ENCODE measurements around the gene CBX4. TPM values are rescaled to one million over a fixed set of nuclear protein-coding genes. Genes with fewer than 3 reads are reported as not detected.

The CBX4 gene
- total and polyA plus RNA-seq, 10 of the 15 experiments (the other 5 are each of a cell fraction or from before 2014, with no cell fraction given), result 0.69 to 24.6 (median 4.2) TPM

DNA sequence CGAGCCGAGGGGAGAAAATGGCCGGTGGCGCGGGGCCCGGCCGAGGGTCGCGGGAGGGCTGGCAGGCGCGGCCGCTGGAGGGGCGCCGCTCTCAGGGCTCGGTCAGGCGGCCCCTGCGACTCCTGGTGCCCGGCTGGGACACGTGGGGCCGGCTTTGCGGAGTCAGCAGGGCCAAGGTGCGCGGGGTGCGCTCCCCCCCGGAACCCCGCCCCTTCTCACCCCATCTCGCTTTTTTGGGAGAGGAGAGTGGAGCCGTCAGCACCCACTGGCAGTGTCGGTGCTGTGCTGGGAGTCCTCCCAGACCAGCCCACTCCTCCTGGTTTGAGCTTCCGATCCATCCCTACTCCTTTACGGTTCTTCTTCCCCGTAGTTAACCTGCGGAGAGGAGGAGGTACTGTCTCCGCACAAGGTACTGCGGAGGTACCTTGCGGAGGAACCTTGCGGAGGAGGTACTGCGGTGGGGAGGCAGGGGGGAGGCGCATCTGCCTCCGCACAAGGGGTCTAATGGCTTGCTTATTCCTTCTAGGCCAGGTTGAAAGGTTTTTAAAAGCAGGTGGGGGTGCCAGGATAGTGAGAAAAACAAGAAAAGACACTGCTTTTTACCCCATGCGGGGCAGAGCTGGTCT lies 23.3 kb downstream of the CBX4 start:
- no TSS peak for BruUV-seq (replicated peaks)
- Histone ChIP-seq H4K20me1 (ENCODE audit: control insufficient read depth, insufficient read depth) (no peaks in the 10 kb centered on the region; the same call in 1 of the 2 replicates), H3K9me3 (replicated peaks; ENCODE audit: control insufficient read depth, insufficient read depth, low read length) (no peaks in the 10 kb centered on the region), H3K4me2 (ENCODE audit: control insufficient read depth, insufficient read depth) (no peak overlapping the region), H3K27me3 (replicated peaks in 1 of 2; ENCODE audit: control insufficient read depth in 2 of 2, insufficient read depth in 2 of 2, low read length in 1 of 2) (peaks cover 39 to 43% of the 10 kb centered on the region in 2 experiments), H3K27ac (ENCODE audit: control insufficient read depth, insufficient read depth) (no peak overlapping the region), H3K4me3 (no peak overlapping the region), H2AFZ (ENCODE audit: control insufficient read depth, low read depth, low read length) (no peak overlapping the region), H3K4me1 (ENCODE audit: control insufficient read depth, insufficient read depth, low read length) (peaks cover 24% of the 10 kb centered on the region), H3K79me2 (ENCODE audit: control insufficient read depth, insufficient read depth, low read length) (no peaks in the 10 kb centered on the region), H3K9ac (ENCODE audit: control insufficient read depth, insufficient read depth, low read length) (no peak overlapping the region), H3K36me3 (ENCODE audit: control insufficient read depth in 2 of 2, insufficient read depth in 2 of 2, low read length in 1 of 2) (no peaks in the 10 kb centered on the region)
- ChIA-PET SMC1A (ENCODE audit: uncharacterized antibody, unreplicated experiment) (no interaction called here), POLR2A (no interaction called here), CTCF (no interaction called here), RAD21 (ENCODE audit: unreplicated experiment) (no interaction called here)
- in situ Hi-C loops (cut with MboI), result no loop called here
- WGBS (ENCODE audit: insufficient coverage, insufficient replicate concordance, low lambda C conversion rate, missing lambda C conversion rate), result 68% methylated on average over 19 of the region's 41 CpGs
- no peak for DNase-seq (ENCODE audit: low read depth, low spot score)
- intact Hi-C loops (cut with micrococcal nuclease; ENCODE audit: unreplicated experiment), result no loop called here
- ATAC-seq, result no peak
- FAIRE-seq, result no peak
- TF ChIP-seq SUZ12 (IDR thresholded peaks at IDR 0.05; ENCODE audit: unreplicated experiment), result peak; percentile 88
- no peak for TF ChIP-seq NBN (IDR thresholded peaks at IDR 0.05)

DNA sequence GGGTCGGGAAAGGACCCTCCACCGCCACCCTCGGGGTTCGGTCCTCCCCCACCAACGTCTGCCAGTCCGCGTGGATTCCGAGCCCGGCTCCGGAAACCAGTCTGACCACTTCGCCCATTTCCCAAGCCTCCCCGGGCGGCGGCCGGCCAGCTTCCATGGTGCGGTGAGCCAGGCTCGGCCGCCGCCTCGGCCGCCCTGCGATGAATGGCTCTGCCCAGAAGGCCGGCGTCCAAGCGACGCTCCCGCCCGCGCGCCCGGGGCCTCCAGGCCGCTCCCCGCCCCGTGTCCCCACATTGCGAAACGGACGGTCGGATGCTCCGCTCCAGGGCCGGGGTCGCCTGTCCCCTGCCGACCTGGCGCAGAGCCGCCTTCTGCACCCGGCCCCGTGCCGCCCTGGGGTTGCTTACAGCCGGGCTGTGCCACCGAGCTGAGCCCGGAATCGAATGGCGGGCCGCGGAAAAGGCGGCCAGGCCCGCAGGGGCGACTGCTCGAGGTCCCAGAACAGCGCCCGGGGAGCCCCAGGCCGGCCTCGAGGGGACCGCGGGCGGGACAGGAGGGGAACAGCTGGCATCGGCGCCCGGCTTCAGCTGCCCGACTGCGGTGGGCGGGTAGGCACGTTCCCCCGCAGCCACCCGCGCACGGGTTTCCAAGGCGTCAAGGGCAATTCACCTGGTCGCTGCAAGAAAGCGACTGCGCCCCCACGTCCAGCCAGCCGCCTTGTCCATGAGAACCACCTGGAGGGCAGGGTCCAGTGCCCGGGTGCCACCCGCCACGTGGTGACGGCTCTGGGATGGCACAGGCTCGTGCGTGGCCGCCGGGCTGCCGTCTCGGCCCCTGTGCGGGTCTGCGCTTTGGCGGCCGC lies 24.0 kb downstream of the CBX4 start:
- 16% methylated on average over 67 of the region's 96 CpGs for WGBS (ENCODE audit: insufficient coverage, insufficient replicate concordance, low lambda C conversion rate, missing lambda C conversion rate)
- Histone ChIP-seq H3K79me2 (ENCODE audit: control insufficient read depth, insufficient read depth, low read length) (no peaks in the 10 kb centered on the region), H3K27me3 (replicated peaks in 1 of 2; ENCODE audit: control insufficient read depth in 2 of 2, insufficient read depth in 2 of 2, low read length in 1 of 2) (peaks cover 40 to 42% of the 10 kb centered on the region in 2 experiments), H3K36me3 (ENCODE audit: control insufficient read depth in 2 of 2, insufficient read depth in 2 of 2, low read length in 1 of 2) (no peaks in the 10 kb centered on the region), H3K4me3 (no peak overlapping the region), H3K4me2 (ENCODE audit: control insufficient read depth, insufficient read depth) (0 out of 2 replicates have a peak overlapping the region, but pooled peaks have one; percentile 44), H2AFZ (ENCODE audit: control insufficient read depth, low read depth, low read length) (no peak overlapping the region), H3K9ac (ENCODE audit: control insufficient read depth, insufficient read depth, low read length) (no peak overlapping the region), H3K4me1 (ENCODE audit: control insufficient read depth, insufficient read depth, low read length) (peaks cover 26% of the 10 kb centered on the region), H3K9me3 (replicated peaks; ENCODE audit: control insufficient read depth, insufficient read depth, low read length) (no peaks in the 10 kb centered on the region), H4K20me1 (ENCODE audit: control insufficient read depth, insufficient read depth) (no peaks in the 10 kb centered on the region; the same call in 1 of the 2 replicates), H3K27ac (ENCODE audit: control insufficient read depth, insufficient read depth) (no peak overlapping the region)
- RAD21 ChIA-PET (ENCODE audit: unreplicated experiment), result no interaction called here
- intact Hi-C loops (cut with micrococcal nuclease; ENCODE audit: unreplicated experiment), result no loop called here
- POLR2A ChIA-PET, result no interaction called here
- CTCF ChIA-PET, result no interaction called here
- no TSS peak for BruUV-seq (replicated peaks)
- in situ Hi-C loops (cut with MboI), result no loop called here
- no peak for DNase-seq (ENCODE audit: low read depth, low spot score)
- SMC1A ChIA-PET (ENCODE audit: uncharacterized antibody, unreplicated experiment), result no interaction called here
- TF ChIP-seq, protein P1, sequence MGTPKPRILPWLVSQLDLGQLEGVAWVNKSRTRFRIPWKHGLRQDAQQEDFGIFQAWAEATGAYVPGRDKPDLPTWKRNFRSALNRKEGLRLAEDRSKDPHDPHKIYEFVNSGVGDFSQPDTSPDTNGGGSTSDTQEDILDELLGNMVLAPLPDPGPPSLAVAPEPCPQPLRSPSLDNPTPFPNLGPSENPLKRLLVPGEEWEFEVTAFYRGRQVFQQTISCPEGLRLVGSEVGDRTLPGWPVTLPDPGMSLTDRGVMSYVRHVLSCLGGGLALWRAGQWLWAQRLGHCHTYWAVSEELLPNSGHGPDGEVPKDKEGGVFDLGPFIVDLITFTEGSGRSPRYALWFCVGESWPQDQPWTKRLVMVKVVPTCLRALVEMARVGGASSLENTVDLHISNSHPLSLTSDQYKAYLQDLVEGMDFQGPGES (IDR thresholded peaks at IDR 0.05), result no peak
- TF ChIP-seq EZH2 (IDR thresholded peaks at IDR 0.05; ENCODE audit: borderline replicate concordance, control insufficient read depth, low read depth, low read length), result 0 out of 2 replicates have a peak, but pooled peaks have one; percentile 30
- no peak for FAIRE-seq
- ATAC-seq, result no peak
